Lower lobe of right lung (tissue), 2 donors: ENCODE results near the gene SOS1. TPM values are rescaled to one million over a fixed set of nuclear protein-coding genes. Genes with fewer than 3 reads are reported as not detected.
"Not testable (repeated sequence)": the region's sequence is repeated elsewhere in the genome, so short reads cannot be mapped to it uniquely, and the experiment has no call there.

Experiments used
- ATAC-seq, 2 donors: fragments of 200-7000 bp; cut with Tn5 transposase; one replicate each; pipeline ENCODE4 v1.9.1; 2020 to 2022; ENCODE audit warnings: mild to moderate bottlenecking in 2 of 2, moderate library complexity in 2 of 2
- DNase-seq: peaks from one replicate; pipeline ENCODE4 v3.0.0-alpha.2; 2020
- H3K27ac ChIP-seq: fragments of 200-600 bp; one replicate; pipeline ENCODE4 v1.8.0; 2022
- H3K27me3 ChIP-seq: fragments of 200-600 bp; one replicate; pipeline ENCODE4 v1.8.0; 2022; ENCODE audit warnings: low read depth
- H3K36me3 ChIP-seq: fragments of 200-600 bp; one replicate; pipeline ENCODE4 v1.8.0; 2022; ENCODE audit warnings: mild to moderate bottlenecking
- H3K4me1 ChIP-seq: fragments of 200-600 bp; one replicate; pipeline ENCODE4 v1.8.0; 2022
- H3K4me3 ChIP-seq: fragments of 200-600 bp; one replicate; pipeline ENCODE4 v1.8.0; 2022; ENCODE audit warnings: mild to moderate bottlenecking
- H3K9me3 ChIP-seq: fragments of 200-600 bp; one replicate; pipeline ENCODE4 v1.8.0; 2022
- CTCF ChIP-seq: fragments of 200-600 bp; IDR thresholded peaks from one replicate; pipeline ENCODE4 v1.8.0; 2022; ENCODE audit warnings: antibody characterized with exemption, mild to moderate bottlenecking
- intact Hi-C: fragments of 100-400 bp; cut with DNase I; formaldehyde crosslinking; loops from one replicate; pipeline ENCODE4 v1.11.0; 2022
- total RNA-seq: library from RNA; stranded (reverse); fragmentation: NEBNext Ultra II Directional; extraction: Animal tissue kit (Norgen Biotek cat#: 25700); gene quantifications from one replicate; pipeline ENCODE4 v1.2.1, GENCODE V29; 2021
- donor health status: DM: no; HTN: yes; CAD: no; lungs with severe emphysema.

SOS1 gene
- total RNA-seq, 1 donor from 2014 or later = 43.6 TPM

GRCh38 chr2:39156846-39157245 is 36.0 kb upstream of the SOS1 start:
- intact Hi-C loops = no loop called here
- no peak for TF ChIP-seq CTCF
- H3K9me3 ChIP-seq = no peaks in the 10 kb centered on the region
- no peak overlapping the region for H3K4me3 ChIP-seq
- H3K27me3 ChIP-seq = no peaks in the 10 kb centered on the region
- H3K36me3 ChIP-seq = no peaks in the 10 kb centered on the region
- no peak overlapping the region for H3K27ac ChIP-seq
- ATAC-seq = no peak
- no peak for DNase-seq
- H3K4me1 ChIP-seq = no peaks in the 10 kb centered on the region

GRCh38 chr2:39156107-39156506 is 35.3 kb upstream of the SOS1 start:
- Histone ChIP-seq H3K27ac (no peak overlapping the region), H3K9me3 (no peaks in the 10 kb centered on the region), H3K4me1 (no peaks in the 10 kb centered on the region), H3K27me3 (no peaks in the 10 kb centered on the region), H3K36me3 (no peaks in the 10 kb centered on the region), H3K4me3 (no peak overlapping the region)
- no peak for TF ChIP-seq CTCF
- intact Hi-C loops = no loop called here
- ATAC-seq (no peak), DNase-seq (no peak)

GRCh38 chr2:39155573-39155972 is 34.7 kb upstream of the SOS1 start:
- H3K27ac ChIP-seq, intact Hi-C loops, DNase-seq, H3K4me3 ChIP-seq, H3K9me3 ChIP-seq, H3K36me3 ChIP-seq, H3K4me1 ChIP-seq, ATAC-seq, H3K27me3 ChIP-seq: not testable (repeated sequence)

GRCh38 chr2:39154944-39155343 is 34.1 kb upstream of the SOS1 start:
- H3K4me3 ChIP-seq = no peak overlapping the region

GRCh38 chr2:39153312-39153711 is 32.5 kb upstream of the SOS1 start:
- no peaks in the 10 kb centered on the region for H3K4me1 ChIP-seq
- H3K36me3 ChIP-seq = no peaks in the 10 kb centered on the region
- intact Hi-C loops = no loop called here
- no peak for DNase-seq
- no peak for TF ChIP-seq CTCF
- ATAC-seq = no peak
- no peaks in the 10 kb centered on the region for H3K27me3 ChIP-seq
- H3K4me3 ChIP-seq = no peak overlapping the region
- H3K9me3 ChIP-seq = no peaks in the 10 kb centered on the region
- H3K27ac ChIP-seq = no peak overlapping the region

More at GRCh38 chr2:39154944-39155343, 34.1 kb upstream of the SOS1 start:
- intact Hi-C loops = no loop called here
- TF ChIP-seq CTCF = no peak
- DNase-seq = no peak
- Histone ChIP-seq H3K27ac (no peak overlapping the region), H3K36me3 (no peaks in the 10 kb centered on the region), H3K27me3 (no peaks in the 10 kb centered on the region), H3K4me1 (no peaks in the 10 kb centered on the region), H3K9me3 (no peaks in the 10 kb centered on the region)
- no peak for ATAC-seq

GRCh38 chr2:39152504-39152903 is 31.7 kb upstream of the SOS1 start:
- intact Hi-C loops = no loop called here
- DNase-seq = no peak

More at GRCh38 chr2:39152504-39152903, 31.7 kb upstream of the SOS1 start:
- Histone ChIP-seq H3K27ac (no peak overlapping the region), H3K9me3 (no peaks in the 10 kb centered on the region), H3K27me3 (no peaks in the 10 kb centered on the region), H3K36me3 (no peaks in the 10 kb centered on the region), H3K4me3 (no peak overlapping the region), H3K4me1 (no peaks in the 10 kb centered on the region)
- ATAC-seq = no peak
- no peak for TF ChIP-seq CTCF
